Endometrium (tissue), 2 donors: ENCODE results near the gene CCNYL1.
"Not testable (repeated sequence)": the region's sequence is repeated elsewhere in the genome, so short reads cannot be mapped to it uniquely, and the experiment has no call there.

ENCODE experiments used
- FAIRE-seq: peaks from 2 replicates; lab custom pipeline; 2012; peaks lifted over from hg19 to GRCh38; lab: Jason Lieb, UNC
- donor health status: control.
- donor health status: control.

Gene CCNYL1

DNA sequence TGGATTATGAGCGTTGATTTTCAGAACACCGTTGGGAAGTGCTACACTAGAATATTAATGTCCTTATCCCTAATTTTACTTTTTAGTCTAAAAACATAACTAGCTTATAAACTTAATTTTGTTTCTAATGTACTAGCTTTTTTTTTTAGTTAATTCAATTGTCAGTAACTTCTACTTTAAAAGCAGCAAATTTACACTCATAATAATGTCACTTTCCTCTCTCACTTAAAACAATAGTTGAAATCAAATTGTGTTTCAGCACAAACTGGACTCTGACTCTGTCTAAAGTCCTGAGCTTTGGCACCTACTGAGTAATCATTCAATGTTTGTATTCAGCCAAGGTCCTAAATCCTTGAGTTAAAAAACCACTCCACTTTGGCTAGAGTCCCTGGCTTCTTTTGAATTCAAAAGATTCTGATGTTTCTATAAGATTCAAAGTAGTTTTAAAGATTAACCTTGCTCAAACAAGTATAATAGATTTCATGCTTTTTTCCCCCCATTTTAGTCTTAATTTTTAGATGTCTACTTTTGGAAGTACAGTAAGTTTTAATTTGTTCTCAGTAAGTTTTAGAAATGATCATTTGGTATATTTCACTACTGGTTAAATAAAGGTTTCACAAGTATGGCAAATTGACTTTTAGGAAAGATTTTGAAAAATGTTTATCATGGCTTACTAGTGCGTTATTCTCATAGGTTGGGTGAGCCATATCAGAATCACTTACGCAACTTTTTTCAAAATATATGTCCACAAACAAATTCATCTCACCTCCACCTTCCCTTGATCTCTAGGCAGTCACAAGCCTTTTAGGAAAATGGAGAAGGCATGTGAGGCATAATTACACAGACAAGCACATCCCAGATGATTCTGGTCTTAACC lies 23.4 kb downstream of the CCNYL1 start:
- no peak for FAIRE-seq

DNA sequence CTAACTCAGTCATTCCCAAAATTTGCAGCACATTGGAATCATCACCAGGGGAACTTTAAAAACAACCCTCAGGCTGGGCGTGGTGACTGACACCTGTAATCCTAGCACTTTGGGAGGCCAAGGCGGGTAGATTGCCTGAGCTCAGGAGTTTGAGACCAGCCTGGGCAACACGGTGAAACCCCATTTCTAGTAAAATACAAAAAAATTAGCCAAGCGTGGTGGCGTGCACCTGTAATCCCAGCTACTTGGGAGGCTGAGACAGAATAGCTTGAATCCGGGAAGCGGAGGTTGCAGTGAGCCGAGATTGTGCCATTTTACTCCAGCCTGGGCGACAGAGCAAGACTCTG lies 24.0 kb downstream of the CCNYL1 start:
- not testable (repeated sequence) for FAIRE-seq

DNA sequence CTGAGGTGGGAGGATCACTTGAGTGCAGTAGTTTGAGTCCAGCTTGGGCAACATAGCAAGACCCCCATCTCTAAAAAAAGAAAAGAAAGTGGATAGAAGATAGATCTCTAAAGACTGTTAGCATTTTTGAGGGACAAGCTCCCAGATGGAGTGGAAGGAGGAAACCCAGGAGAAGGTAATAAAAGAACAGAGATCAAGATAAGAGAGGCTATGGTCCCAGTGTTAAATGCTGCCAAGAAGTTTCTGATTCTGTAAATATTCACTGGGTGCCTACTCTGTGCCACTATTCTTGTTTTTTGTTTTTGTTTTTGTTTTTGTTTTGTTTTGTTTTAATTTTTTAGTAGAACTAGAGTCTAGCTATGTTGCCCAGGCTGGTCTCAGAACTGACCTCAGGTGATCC lies 32.1 kb downstream of the CCNYL1 start:
- FAIRE-seq: no peak

GRCh38 chr2:207744050-207744449 lies 32.6 kb downstream of the CCNYL1 start:
- no peak for FAIRE-seq

- no peak for FAIRE-seq
Measured at GRCh38 chr2:207744451-207744850, 33.0 kb downstream of the CCNYL1 start.

GRCh38 chr2:207746131-207746530 lies 34.7 kb downstream of the CCNYL1 start:
- FAIRE-seq: no peak

DNA sequence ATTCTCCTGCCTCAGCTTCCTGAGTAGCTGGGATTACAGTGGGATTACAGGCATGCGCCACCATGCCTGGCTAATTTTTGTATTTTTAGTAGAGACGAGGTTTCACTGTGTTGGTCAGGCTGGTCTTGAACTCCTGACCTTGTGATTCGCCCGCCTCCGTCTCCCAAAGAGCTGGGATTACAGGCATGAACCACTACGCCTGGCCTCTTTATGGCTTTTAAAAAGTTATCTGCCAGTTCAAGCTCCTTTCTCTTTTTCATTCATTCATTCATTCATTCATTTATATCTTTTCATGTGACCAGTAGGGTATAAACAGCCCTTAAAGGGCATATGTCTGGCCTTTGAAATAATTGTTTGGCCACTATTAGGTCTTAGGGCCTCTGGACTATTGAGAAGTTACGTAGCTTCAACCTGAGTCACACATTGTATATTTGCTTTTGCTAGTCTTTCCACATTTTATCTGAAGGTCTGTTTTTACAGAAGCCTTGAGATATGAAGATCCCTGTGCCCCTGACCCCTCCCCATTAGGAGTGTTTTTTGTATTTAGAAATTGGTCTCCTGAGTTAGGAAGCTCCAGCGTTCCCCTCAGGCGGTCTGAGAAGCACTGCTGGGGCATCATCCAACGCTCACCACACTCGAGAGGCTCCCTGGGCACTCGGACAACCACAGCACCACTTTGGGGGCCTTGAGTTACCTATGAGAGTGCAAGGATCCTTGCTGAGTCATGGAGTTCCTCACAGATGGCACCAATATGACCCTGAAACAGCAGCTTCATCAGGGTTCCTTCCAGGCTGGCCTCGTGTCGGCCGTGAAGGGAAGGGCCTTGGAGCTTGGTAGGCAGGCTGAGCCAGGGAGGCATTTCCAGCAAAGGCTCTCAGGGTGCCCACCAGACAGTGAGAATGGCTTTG lies 36.5 kb downstream of the CCNYL1 start:
- FAIRE-seq: no peak

GRCh38 chr2:207748993-207749392 lies 37.6 kb downstream of the CCNYL1 start:
- FAIRE-seq: no peak

DNA sequence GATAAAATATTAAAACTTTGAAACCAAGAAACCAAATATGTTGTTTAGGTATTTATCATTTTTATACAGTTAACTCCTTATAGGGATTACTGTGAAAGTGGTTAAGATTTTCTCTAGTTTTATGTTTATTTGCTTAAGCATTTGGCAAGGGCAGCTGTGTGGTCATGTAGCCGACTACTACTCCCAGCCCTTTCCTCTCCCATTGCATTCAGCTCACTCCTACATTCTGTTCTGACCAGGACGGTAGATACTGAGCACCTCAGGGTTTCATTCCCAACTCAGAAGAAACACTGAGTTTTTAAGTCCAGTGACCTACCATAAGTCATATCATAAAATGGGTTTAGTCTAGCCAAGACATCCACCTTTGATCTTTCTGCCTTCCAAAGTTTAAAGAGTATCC lies 38.4 kb downstream of the CCNYL1 start:
- FAIRE-seq: no peak

GRCh38 chr2:207750345-207750744 lies 38.9 kb downstream of the CCNYL1 start:
- FAIRE-seq: no peak

GRCh38 chr2:207750876-207751275 lies 39.4 kb downstream of the CCNYL1 start:
- FAIRE-seq: no peak

- not testable (repeated sequence) for FAIRE-seq
Measured at GRCh38 chr2:207753688-207754087, 42.2 kb downstream of the CCNYL1 start.

- no peak for FAIRE-seq
Measured at GRCh38 chr2:207754498-207755383, 43.3 kb downstream of the CCNYL1 start.

DNA sequence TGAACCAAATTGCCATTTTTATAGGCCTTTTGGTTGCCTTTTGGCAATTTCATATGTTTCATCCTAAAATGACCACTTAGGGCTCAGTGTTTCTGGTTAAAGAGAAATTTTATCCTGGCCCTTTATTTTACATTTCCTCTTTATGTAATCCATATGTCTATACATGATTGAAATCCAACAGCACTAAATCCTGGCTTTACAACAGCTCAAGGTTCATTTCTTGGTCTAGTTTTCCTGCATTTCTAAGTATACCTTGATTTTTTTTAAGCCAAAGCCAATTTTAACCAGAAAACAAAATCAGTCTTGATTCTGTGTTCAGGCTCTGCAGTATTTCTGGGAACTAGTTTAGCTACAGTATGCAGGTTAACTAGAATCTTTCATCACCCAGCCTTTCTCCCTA lies 46.6 kb downstream of the CCNYL1 start:
- no peak for FAIRE-seq

DNA sequence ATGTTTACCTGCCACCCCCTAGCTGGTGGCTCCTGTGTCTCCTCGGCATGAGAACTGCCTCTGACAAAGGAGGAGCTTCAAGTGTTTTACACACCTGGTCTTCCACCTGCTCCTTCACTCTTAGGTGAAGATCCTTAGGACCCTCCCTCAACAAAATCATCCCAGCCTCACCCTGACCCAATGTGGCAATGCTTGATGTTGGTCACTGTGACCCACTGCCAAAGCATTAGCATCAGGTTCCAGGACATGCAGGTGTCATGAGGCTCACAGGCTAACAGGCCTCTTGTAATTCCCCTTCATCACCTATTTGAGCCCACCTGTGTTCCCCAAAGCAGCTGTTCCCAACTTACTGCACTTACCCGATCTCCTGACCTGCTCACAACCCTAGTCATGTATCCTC lies 48.5 kb downstream of the CCNYL1 start:
- FAIRE-seq: no peak

GRCh38 chr2:207760453-207760852 lies 49.0 kb downstream of the CCNYL1 start:
- FAIRE-seq: no peak

DNA sequence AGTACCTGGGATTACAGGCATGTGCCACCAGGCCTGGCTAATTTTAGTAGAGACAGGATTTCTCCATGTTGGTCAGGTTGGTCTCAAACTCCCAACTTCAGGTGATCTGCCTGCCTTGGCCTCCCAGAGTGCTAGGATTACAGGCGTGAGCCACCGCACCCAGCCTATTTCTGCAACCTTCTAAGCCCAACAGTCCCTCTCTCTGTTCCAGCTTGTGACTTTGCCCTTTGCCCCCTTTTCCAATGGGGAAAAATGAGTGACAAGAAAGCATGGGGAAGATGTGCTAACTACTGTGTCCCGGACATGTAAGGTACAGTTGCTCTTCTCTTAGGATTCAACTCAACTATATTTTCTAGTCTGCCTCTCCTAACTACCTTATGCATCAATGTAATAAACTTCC lies 50.0 kb downstream of the CCNYL1 start:
- not testable (repeated sequence) for FAIRE-seq

DNA sequence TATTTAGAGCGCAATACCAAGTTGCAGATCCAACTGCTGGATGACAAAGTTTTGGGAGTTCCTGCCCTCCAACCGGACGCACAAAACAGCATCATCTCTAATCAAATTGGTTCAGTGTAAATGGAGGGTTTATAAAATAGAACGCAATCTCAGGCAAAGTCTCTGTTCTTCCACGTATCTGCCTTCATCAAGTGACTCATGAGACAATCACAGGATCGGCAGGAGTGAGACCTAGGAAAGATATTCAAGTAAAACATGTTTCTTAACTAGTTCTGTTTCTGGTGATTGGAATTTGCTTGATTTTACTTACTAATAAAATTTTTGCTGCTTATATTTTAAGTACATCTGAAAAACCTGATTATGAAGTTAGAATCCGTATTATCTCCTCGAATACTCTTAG lies 50.7 kb downstream of the CCNYL1 start:
- no peak for FAIRE-seq

- no peak for FAIRE-seq
Measured at GRCh38 chr2:207763303-207763917, 52.0 kb downstream of the CCNYL1 start.

DNA sequence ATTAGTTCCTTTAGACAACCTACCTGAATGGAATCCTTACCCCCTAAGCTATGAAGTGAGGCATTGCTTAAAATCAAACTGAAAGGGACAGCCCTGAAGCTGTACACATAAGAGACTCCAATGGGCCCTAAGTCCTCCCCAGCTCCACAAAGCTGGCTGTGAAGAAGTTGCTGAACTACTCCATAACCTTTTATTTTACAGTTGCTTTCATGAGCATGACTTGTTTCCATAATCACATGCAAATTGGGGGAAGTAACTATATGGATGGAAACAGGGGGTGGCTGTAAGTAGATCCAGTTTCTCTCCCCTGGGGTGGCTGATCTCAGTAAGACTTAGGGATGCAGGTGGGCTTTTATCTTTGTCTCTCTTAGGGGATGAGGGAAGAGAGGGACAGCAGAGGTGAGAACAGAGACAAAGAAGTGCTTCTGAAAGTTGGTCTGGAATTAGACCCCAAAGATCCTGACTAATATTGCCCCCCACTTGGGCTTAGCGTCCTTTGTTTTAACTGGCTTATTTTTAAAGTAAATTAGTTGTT lies 52.7 kb downstream of the CCNYL1 start:
- no peak for FAIRE-seq

DNA sequence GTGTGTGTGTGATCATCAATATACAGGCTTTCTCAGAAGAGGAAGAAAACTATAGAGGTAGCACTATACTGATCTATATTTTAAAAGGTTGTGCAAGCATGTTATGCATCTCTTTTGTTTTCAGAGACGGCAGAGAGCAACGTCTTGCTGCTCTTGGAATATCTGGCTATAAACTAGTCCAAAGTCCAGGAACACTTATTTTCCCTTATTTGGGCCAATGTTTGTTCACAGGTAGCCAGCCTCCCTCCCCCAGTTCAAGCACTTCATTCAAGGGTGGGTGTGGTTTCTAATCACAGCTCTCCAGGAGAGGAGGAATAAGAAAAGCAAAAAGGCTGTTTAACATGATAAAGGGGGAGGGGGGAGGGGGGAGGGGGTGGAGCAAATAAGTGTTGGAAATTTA lies 54.1 kb downstream of the CCNYL1 start:
- no peak for FAIRE-seq
